AG20443 (cell line): ENCODE measurements around the gene PRB3.
A peak's percentile ranks its signal among the peaks of the same experiment; 100 is the strongest.

ENCODE experiments used
- DNase-seq: peaks from one replicate; pipeline ENCODE4 v3.0.0; 2012; ENCODE audit warnings: low spot score, mixed read lengths

PRB3 gene

GRCh38 chr12:11269607-11270006, at the start of gene PRB3:
Gene PRB3, minus strand, starts transcription at chr12:11269707. Its CDS starts 38 bp downstream, at chr12:11269669.
- DNase-seq = no peak

GRCh38 chr12:11310336-11310735, 40.8 kb upstream of the PRB3 start, which contains the start of gene PRB4:
Gene PRB4, minus strand, starts transcription at chr12:11310436. Its CDS starts 38 bp downstream, at chr12:11310398.
- no peak for DNase-seq

- DNase-seq = no peak
These were observed 37.6 kb upstream of the PRB3 start for GRCh38 chr12:11307143-11307542.

GRCh38 chr12:11273449-11273848, 3.9 kb upstream of the PRB3 start:
- no peak for DNase-seq

GRCh38 chr12:11264501-11264900, 5.0 kb downstream of the PRB3 start:
- no peak for DNase-seq

- DNase-seq = no peak
These were observed 23.0 kb downstream of the PRB3 start for GRCh38 chr12:11246489-11246888.

GRCh38 chr12:11242656-11243055, 26.9 kb downstream of the PRB3 start:
- no peak for DNase-seq

GRCh38 chr12:11240348-11240930, 29.1 kb downstream of the PRB3 start:
- no peak for DNase-seq

GRCh38 chr12:11238275-11238674, 31.2 kb downstream of the PRB3 start:
- no peak for DNase-seq

GRCh38 chr12:11233532-11233931, 36.0 kb downstream of the PRB3 start:
- no peak for DNase-seq

- DNase-seq = peak; percentile 68
These were observed 41.1 kb downstream of the PRB3 start for GRCh38 chr12:11228296-11228879.

- no peak for DNase-seq
These were observed 42.1 kb downstream of the PRB3 start for GRCh38 chr12:11227373-11227772.
